T follicular helper cell (primary cell): ENCODE data around the gene AP3S2.
"Not testable (repeated sequence)": the region's sequence is repeated elsewhere in the genome, so short reads cannot be mapped to it uniquely, and the experiment has no call there.

Experiments
- DNase-seq: peaks from one replicate; pipeline ENCODE4 v3.0.0-alpha.2; 2020; ENCODE audit warnings: low read depth
- total RNA-seq, 2 experiments: gene quantifications; one replicate each; lab custom pipeline; 2026; lab: John Stamatoyannopoulos, UW

AP3S2 gene
- total RNA-seq: 6.4 to 11.0 reads per million in 2 experiments

DNA sequence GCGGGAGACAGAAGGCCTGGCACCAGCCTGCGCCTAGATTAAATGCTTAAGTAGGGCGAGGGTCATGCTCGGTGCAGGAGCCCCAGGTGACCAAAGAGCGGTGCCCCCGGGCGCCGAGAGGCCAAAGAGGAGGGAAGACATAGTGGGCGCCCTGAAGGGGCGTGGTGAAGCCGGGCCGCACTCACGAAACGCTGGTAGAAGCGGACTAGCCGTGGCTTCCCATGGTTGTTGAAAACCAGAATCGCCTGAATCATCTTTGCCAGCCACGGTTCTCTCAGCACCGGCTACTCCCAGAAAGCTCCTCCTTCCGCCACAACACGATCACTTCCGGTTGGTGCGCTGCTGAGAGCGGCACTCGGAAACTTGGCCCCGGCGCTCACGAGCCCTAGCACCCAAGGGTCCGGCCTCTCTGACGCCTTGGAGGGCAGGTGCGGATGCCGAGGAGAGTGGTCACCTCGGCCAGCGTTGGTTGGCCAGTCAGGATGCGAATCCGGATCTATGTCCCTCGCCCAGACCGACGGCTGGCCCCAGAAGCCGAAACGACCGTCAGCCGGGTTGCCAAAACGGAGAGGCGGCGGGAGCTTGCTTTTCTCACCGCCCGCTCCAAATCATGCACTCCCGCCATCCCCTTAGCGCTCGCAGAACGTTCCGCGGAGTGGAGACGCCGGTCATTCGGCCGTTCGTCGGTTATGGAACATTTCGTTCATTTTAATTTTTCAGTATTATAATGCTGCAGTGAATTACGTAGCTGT is at the start of gene AP3S2:
AP3S2 (minus strand) TSS at position 299 of the 752 bp plus-strand sequence; CDS start at position 254, 45 bp downstream.
- DNase-seq: peak; percentile 79

GRCh38 chr15:89939910-89940309 is 46.1 kb upstream of the AP3S2 start:
- DNase-seq: no peak

DNA sequence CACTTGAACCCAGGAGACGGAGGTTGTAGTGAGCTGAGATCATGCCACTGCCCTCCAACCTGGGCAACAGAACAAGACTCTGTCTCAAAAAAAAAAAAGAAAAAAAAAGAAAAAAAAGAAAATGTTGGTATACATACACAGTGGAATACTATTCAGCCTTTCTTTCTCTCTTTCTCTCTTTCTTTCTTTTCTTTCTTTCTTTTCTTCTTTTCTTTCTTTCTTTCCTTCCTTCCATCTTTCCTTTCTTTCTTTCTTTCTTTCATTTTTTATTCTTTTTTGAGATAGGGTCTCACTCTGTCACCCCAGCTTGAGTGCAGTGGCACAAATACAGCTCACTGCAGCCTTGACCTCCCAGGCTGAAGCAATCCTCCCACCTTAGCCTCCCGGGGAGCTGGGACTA is 45.6 kb upstream of the AP3S2 start:
- not testable (repeated sequence) for DNase-seq

DNA sequence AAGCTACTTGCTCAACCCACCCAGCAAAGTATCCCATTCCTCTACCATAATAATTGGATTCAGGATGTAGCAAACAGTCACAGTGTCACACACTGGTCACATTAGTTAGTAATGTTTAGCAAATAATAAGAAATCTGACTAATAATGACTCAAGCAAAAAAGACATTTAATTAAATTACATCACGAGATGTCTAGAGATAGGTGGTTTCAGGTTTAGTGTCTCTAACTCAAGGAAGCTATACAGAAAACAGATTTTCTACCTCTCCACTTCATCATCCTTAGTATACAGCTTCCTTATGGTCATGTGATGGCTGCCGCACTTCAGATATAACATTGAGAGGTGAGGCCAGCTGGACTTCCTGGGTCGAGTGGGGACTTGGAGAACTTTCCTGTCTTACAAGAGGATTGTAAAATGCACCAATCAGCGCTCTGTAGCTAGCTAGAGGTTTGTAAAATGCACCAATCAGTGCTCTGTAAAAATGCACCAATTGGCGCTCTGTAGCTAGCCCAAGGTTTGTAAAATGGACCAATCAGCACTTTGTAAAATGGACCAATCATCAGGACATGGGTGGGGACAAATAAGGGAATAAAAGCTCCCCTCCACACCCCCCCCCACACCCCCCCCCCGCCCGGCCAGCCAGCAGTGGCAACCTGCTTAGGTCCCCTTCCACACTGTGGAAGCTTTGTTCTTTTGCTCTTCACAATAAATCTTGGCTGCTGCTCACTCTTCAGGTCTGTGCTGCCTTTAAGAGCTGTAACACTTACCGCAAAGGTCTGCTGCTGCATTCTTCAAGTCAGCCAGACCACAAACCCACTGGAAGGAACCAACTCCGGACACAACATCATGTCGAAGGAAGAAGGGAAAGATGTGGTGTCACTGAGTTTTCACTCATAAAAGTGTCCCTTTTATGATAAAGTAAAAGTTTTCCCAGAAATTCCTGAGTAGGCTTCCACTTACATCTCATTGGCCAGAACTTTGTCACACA is 43.9 kb upstream of the AP3S2 start:
- DNase-seq: no peak

DNA sequence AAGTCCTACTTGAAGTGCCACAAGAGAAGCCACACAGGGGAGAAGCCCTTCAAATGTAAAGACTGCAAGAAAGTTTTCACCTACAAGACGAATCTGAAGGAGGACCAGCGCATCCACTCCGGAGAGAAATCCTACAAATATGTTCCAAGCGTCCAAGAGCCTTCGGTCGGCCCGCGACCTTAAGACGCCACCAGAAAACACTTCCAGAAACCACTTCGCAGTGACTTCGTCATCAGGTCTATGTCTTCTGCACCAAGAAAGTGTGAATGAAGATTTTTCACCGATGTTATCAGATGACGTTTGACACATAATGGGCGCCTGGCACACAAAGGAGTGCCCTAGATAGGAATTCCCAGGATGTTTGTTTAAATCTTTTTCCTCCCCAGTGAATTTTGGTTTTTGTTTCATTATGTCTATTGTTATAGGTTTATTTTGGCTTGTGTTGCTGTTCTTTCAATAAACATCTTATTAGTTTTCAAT is 43.0 kb upstream of the AP3S2 start:
- DNase-seq: no peak

DNA sequence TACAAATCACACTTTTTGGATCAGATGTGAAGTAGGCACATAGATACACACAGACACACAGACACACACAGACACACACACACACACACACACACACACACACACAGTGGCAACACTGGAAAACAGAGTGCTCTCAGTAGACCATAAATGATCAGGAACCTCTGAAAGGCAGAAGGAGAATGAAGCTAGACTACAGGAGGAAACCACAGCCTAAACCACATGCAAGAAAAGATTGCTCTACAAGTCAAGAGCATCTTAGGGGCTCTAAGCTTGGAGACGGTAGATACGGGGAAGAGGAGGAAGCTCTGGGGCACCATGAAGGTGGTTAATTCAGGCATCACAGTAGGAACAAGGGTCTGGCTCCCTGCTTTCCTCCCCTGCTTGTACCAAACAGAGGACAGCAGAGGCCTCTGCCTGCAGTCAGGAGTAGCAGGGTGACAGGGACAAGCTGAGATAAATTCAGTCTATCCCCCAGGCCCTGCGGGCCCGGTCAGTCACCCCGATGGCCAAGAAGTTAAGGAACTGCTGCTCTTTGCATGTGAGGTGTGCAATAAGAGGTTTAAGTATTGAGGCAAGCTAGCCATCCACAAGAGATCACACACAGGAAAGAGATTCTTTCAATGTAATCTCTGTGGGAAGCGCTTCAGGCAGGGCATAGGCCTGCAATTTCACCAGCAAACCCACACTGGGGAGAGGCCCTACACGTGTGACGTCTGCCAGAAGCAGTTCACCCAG is 42.4 kb upstream of the AP3S2 start:
- no peak for DNase-seq

- no peak for DNase-seq
Observed at GRCh38 chr15:89932880-89933279, 39.1 kb upstream of the AP3S2 start.

GRCh38 chr15:89928421-89928820 is 34.6 kb upstream of the AP3S2 start:
- DNase-seq: no peak

DNA sequence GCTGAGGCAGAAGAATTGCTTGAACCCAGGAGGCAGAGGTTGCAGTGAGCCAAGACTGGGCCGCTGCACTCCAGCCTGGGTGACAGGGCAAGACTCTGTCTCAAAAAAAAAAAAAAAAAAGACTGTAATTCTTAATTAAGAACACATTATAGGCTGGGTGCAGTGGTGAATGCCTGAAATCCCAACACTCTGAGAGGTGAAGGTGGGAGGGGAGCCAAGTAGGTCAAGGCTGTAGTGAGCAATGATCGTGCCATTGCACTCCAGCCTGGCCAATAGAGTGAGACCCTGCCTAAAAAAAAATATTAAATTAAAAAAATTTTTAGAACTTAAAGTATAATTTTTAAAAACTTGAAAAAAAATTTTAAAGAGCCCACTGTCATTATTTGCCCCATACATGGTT is 32.4 kb upstream of the AP3S2 start:
- no peak for DNase-seq

GRCh38 chr15:89917442-89918101 is 23.8 kb upstream of the AP3S2 start:
- no peak for DNase-seq

GRCh38 chr15:89916660-89917059 is 22.9 kb upstream of the AP3S2 start:
- DNase-seq: no peak

DNA sequence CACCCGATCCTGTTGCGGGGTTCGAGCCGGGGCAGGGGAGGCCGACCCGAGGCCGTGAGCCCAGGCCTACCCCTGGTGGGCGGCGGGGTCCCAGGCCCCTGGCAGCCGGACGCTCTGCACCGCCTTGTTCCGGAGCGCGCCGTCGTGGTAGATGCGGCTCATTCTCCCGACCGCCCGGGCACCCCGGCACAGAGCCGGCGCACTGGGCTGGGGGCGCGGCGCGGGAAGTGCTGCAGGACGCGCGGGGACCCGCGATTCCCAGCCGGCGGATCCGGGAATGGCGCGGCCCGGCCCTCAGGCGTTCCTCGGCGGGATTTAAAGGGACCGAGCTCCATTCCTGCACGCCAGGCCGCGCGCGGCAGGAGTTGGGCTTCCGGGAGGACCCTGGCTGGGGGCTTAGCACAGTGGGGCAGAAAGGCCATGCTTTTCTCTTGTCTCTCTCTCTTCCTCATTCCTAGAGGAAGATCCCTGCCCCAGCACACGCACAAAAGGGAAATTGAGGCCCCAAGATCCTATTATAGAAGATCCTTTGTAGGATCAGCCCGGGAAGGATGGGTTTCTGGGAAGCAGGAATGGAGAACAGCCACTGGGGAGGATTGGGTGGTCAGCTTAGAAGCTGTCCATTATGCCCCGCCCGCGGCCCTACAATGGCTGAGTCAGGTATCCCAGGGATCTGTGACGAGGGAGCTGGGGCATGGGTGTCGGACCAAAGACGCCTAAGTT is 19.0 kb upstream of the AP3S2 start, which contains the start of gene ARPIN:
ARPIN (minus strand) TSS at position 279 of the 723 bp plus-strand sequence; CDS start at position 162, 117 bp downstream.
- no peak for DNase-seq

GRCh38 chr15:89912145-89912673 is 18.4 kb upstream of the AP3S2 start:
- DNase-seq: no peak

- DNase-seq: no peak
Observed at GRCh38 chr15:89910891-89911626, 17.3 kb upstream of the AP3S2 start.

GRCh38 chr15:89909611-89910010 is 15.8 kb upstream of the AP3S2 start:
- no peak for DNase-seq

GRCh38 chr15:89908226-89908625 is 14.4 kb upstream of the AP3S2 start:
- DNase-seq: no peak

GRCh38 chr15:89907289-89907688 is 13.5 kb upstream of the AP3S2 start:
- DNase-seq: no peak

DNA sequence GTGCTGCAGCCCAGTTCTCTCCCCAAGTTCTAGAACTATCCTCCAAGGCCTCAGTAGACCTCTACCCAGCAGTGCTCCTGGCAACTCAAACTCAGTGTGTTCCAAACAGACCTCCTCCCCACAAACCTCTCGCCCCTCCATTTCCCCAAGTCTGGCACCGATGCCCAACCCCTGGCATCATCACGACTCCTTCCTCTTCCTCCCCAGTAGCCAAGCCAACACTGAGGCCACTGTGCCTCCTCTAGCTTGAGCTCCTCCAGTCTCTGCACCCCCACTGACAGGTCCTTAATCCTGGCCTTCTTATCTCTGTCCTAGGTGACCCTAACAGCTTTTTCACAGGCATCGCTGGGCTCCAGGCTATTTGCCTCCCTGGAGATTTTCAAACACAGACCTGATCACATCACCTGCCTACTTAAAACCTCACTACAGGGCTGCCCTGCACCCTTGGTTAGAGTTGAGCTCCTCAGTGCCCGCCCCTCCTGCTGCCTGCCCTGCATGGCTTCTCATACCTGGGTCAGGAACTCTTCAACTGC is 12.1 kb upstream of the AP3S2 start:
- DNase-seq: no peak

GRCh38 chr15:89904519-89904918 is 10.7 kb upstream of the AP3S2 start:
- no peak for DNase-seq

DNA sequence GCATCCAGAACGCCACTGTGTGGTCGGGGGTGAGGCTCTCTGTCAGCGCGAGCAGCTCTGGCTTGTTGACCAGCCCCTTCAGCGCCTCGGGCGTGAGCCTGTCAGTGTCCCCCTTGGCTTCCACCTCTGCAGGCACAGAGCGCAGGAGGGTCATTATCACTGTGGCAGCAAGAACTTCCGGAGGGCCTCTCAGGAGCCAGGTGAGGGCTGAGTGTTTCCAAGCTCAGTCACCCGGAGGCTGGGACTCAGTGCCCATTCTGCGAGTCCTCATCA is 10.0 kb upstream of the AP3S2 start:
- no peak for DNase-seq
